Pancreas (tissue), 10 donors: ENCODE data around the gene LTBP1. TPM values are rescaled to one million over a fixed set of nuclear protein-coding genes. Genes with fewer than 3 reads are reported as not detected.
"Not testable (repeated sequence)": the region's sequence is repeated elsewhere in the genome, so short reads cannot be mapped to it uniquely, and the experiment has no call there.

Experiments used
- ATAC-seq, 4 donors: fragments of 200-7000 bp; cut with Tn5 transposase; one replicate each; pipeline versions ENCODE4 v1.8.0 to v1.9.1; 2020; ENCODE audit warnings: mild to moderate bottlenecking in 4 of 4, moderate library complexity in 4 of 4
- DNase-seq, 6 donors: peaks; one replicate each; pipeline ENCODE4 v3.0.0-alpha.2; 2020
- FAIRE-seq: peaks from 2 replicates; lab custom pipeline; 2012; peaks lifted over from hg19 to GRCh38; lab: Jason Lieb, UNC
- H3K27ac ChIP-seq, 4 donors: fragments of 200-600 bp; sonication (generic); 1 replicate in 3 of 4; 2 replicates in 1 of 4; pipeline versions ENCODE4 v1.5.0 to v1.8.0; 2020
- H3K27me3 ChIP-seq, 4 donors: fragments of 200-600 bp; one replicate each; pipeline ENCODE4 v1.8.0; 2021
- H3K36me3 ChIP-seq, 3 donors: fragments of 200-600 bp; sonication (generic) in 1 of 3; one replicate each; pipeline versions ENCODE4 v1.5.0 to v1.8.0; 2020 to 2021
- H3K4me1 ChIP-seq, 3 donors: fragments of 200-600 bp; one replicate each; pipeline ENCODE4 v1.8.0; 2021
- H3K4me3 ChIP-seq, 4 donors: fragments of 200-600 bp; sonication (generic) in 2 of 4; one replicate each; pipeline versions ENCODE4 v1.5.0 to v1.8.0; 2020 to 2021
- H3K9me3 ChIP-seq, 4 donors: fragments of 200-600 bp; one replicate each; pipeline ENCODE4 v1.8.0; 2021
- WGBS, 2 donors: extraction: QIAGEN DNeasy Blood & Tissue Kit; methylation state at CpG; one replicate each; pipeline ENCODE4 v1.1.7; 2013; 5-methylcytosine and 5-hydroxymethylcytosine counted together
- intact Hi-C, 3 donors: fragments of 100-400 bp; cut with DNase I; formaldehyde crosslinking; loops; one replicate each; pipeline versions ENCODE4 v1.11.1 to v1.14.2; 2022
- polyA plus RNA-seq, 2 donors: library from polyadenylated mRNA; stranded (reverse); fragments of 200-250 nt; gene quantifications; one replicate each; pipeline ENCODE4 v1.2.3, GENCODE V29; 2013
- total RNA-seq, 6 donors: library from RNA; stranded (reverse); fragmentation: NEBNext Ultra II Directional in 4 of 6; extraction: Animal tissue kit (Norgen Biotek cat#: 25700) in 4 of 6; gene quantifications; one replicate each; pipeline versions ENCODE4 v1.2.1 to v1.2.4, GENCODE V29; 2021 to 2023
- TF ChIP-seq, protein P1 (sequence below), 4 donors: fragments of 200-600 bp; sonication (generic) in 3 of 4; IDR thresholded peaks; one replicate each; pipeline versions ENCODE4 v1.5.0 to v1.8.0; 2021; ENCODE audit warnings: antibody characterized with exemption in 4 of 4
- donor health status: healthy with polysubstance abuse.
- donor health status: DM: no; HTN: no; CAD: no; lungs with moderate emphysema.
- donor health status: DM: no; HTN: no; CAD: no.
- donor health status: control.
- donor health status: control.
- donor health status: Bipolar disorder and iron deficiency.
- donor health status: DM: yes; HTN: yes; CAD: no.
- donor health status: DM: no; HTN: no; CAD: no.
- donor health status: DM: no; HTN: no; CAD: no.
- donor health status: DM: yes; HTN: yes; CAD: no.

Gene LTBP1
- total and polyA plus RNA-seq, 8 donors: 0.83 to 21.2 (median 2.6) TPM

DNA sequence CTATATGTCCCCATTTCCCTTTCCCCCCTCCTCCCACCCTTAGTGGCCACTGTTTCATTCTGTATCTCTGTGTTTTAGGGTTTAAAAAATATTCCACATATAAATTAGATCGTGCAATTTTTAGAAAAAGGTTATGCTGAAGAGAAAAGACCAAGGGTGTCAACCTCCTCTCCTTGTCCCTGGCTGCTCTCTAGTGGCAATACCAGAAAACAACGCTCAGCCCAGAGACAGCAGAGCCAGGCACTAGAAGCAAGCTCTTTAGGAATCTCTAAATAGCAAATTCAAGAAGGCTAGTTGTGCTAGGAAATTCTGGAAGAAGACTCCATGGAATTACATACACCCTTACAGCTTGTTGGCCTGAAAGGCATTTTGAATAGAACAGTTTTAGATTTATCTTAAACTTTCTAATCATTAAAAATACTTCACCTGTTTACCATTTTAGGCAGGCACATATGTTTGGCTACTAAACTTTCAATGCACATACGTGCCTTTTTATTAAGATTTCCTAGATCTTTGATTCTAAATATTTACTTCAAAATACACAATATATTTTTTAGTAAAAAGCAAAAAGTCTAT is 494.6 kb downstream of the LTBP1 start:
- peak; percentile 56 to 87 (median 83) for ATAC-seq
- no peak for FAIRE-seq
- Histone ChIP-seq H3K9me3 (no peaks in the 10 kb centered on the region), H3K27ac (no peak overlapping the region), H3K4me3 (no peak overlapping the region), H3K27me3 (no peaks in the 10 kb centered on the region), H3K36me3 (no peaks in the 10 kb centered on the region), H3K4me1 (no peaks in the 10 kb centered on the region)
- DNase-seq: peak in 3 of 6 donors; percentile 7 to 39 (median 27)
- intact Hi-C loops: no loop called here
- TF ChIP-seq, protein P1, sequence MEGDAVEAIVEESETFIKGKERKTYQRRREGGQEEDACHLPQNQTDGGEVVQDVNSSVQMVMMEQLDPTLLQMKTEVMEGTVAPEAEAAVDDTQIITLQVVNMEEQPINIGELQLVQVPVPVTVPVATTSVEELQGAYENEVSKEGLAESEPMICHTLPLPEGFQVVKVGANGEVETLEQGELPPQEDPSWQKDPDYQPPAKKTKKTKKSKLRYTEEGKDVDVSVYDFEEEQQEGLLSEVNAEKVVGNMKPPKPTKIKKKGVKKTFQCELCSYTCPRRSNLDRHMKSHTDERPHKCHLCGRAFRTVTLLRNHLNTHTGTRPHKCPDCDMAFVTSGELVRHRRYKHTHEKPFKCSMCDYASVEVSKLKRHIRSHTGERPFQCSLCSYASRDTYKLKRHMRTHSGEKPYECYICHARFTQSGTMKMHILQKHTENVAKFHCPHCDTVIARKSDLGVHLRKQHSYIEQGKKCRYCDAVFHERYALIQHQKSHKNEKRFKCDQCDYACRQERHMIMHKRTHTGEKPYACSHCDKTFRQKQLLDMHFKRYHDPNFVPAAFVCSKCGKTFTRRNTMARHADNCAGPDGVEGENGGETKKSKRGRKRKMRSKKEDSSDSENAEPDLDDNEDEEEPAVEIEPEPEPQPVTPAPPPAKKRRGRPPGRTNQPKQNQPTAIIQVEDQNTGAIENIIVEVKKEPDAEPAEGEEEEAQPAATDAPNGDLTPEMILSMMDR (IDR thresholded peaks at IDR 0.05): peak in 3 of 4 donors; percentile 23 to 43 (median 31)
- WGBS, 2 donors: 24 to 29% methylated on average over 3 of the region's 3 CpGs

DNA sequence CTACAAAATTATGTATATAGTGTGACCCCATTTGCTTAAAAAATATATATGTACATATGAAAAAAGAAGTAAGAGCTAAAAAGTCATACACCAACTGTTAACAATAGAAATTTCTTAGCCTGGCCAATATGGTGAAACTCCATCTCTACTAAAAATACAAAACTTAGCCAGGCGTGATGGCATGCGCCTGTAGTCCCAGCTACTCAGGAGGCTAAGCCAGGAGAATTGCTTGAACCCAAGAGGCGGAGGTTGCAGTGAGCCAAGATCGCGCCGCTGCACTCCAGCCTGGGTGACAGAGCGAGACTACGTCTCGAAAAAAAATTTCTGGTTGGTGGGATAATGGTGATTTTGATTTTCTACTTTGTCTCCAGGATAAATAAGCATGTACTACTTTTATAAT is 495.3 kb downstream of the LTBP1 start:
- H3K27ac ChIP-seq, H3K9me3 ChIP-seq, H3K27me3 ChIP-seq, H3K36me3 ChIP-seq, intact Hi-C loops, H3K4me1 ChIP-seq, FAIRE-seq, ATAC-seq, DNase-seq, H3K4me3 ChIP-seq: not testable (repeated sequence)
- 92 to 97% methylated on average over 9 of the region's 9 CpGs for WGBS, 2 donors

DNA sequence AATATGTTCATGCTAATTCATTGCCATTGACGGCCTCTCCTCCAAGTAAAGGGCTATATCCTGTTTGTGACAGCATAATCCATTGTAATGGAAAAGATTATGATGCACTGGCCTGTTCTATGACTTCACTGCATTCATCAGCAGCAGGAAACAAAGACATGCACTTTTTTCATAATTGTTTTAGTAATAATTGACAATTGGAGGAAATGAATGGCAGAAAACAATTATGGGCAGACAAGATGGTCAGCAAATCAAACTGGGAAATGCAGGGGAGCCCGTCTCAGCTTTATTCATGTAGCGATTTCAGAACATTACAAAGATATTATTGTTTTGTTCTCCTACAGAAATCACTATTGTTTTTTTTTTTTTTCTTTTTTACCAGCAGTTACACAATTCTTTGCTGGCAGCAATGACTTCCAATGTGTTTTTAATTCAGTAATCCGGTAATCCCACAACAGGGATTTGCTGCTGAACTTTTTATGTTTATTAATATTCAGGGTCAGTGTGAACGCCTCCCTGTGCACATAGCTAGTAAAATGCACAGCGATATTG is 495.9 kb downstream of the LTBP1 start:
- no peak overlapping the region for H3K27ac ChIP-seq
- ATAC-seq (no peak), FAIRE-seq (no peak)

DNA sequence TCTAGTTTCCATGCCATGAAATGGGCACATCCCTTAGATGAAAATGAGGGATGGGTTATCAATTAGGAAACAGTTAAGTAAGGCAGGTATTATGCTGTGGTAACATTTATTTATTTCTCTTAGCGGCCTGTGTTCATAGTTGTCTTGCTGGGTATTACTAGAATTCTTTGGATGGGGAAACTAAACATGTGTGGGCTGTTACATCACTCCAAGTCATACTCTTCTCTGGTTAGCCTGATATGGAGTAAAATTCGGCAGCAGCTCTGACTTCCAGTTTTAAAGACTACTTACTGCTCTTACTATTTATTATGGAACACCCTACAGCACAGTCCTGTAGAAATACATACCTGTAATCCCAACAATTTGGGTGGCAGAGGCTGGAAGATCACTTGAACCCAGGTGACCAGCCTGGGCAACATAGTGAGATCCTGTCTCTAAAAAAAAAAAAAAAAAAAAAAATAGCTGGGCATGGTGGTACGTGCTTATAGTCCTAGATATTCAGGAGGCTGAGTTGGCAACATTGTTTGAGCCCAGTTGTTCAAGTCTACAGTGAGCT is 496.6 kb downstream of the LTBP1 start:
- Histone ChIP-seq H3K4me1 (no peaks in the 10 kb centered on the region), H3K27me3 (no peaks in the 10 kb centered on the region), H3K4me3 (no peak overlapping the region), H3K36me3 (no peaks in the 10 kb centered on the region), H3K27ac (no peak overlapping the region), H3K9me3 (no peaks in the 10 kb centered on the region)
- FAIRE-seq (no peak), DNase-seq (no peak), ATAC-seq (peak in 1 of 4 donors; percentile 26)
- intact Hi-C loops: no loop called here
- TF ChIP-seq, protein P1 (IDR thresholded peaks at IDR 0.05): no peak
- WGBS, 2 donors: 72 to 85% methylated on average over 3 of the region's 3 CpGs

More for the DNA sequence above, 495.9 kb downstream of the LTBP1 start:
- no peak overlapping the region for H3K4me3 ChIP-seq
- TF ChIP-seq, protein P1 (IDR thresholded peaks at IDR 0.05): no peak
- no peaks in the 10 kb centered on the region for H3K27me3 ChIP-seq
- no peaks in the 10 kb centered on the region for H3K4me1 ChIP-seq
- intact Hi-C loops: no loop called here
- 72 to 73% methylated on average over 6 of the region's 6 CpGs for WGBS, 2 donors
- no peaks in the 10 kb centered on the region for H3K9me3 ChIP-seq
- no peaks in the 10 kb centered on the region for H3K36me3 ChIP-seq
- no peak for DNase-seq

DNA sequence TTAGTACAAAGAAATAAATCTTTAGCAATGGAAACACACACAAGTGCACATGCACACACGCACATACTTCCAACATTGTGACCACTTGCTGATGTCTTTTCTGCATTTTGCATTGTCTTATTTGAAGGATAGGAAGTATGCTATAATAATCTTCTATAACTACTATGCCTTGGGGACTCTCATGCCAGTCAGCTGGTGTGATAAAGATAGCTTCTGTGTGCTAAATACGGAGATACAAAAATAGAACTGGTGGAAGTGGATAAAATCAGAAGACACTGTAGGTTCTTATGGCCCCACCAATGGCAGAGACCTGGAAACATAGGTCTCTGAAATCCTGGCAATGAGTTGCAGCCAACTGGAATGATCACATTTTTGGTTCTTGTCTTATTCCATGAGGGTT is 498.2 kb downstream of the LTBP1 start:
- Histone ChIP-seq H3K9me3 (no peaks in the 10 kb centered on the region), H3K4me3 (no peak overlapping the region), H3K4me1 (no peaks in the 10 kb centered on the region), H3K27me3 (no peaks in the 10 kb centered on the region), H3K27ac (no peak overlapping the region), H3K36me3 (no peaks in the 10 kb centered on the region)
- DNase-seq: no peak
- TF ChIP-seq, protein P1 (IDR thresholded peaks at IDR 0.05): no peak
- ATAC-seq: no peak
- no peak for FAIRE-seq
- 68 to 70% methylated on average over 2 of the region's 2 CpGs for WGBS, 2 donors
- intact Hi-C loops: no loop called here
